ENCODE results near the gene ITPR2. TPM values are rescaled to one million over a fixed set of nuclear protein-coding genes. Genes with fewer than 3 reads are reported as not detected.

The ITPR2 gene
- total and polyA plus RNA-seq, 4 donors: 11.7 to 93.3 (median 35.4) TPM

- WGBS: 88% methylated on average over 1 of the region's 1 CpG
- no peak overlapping the region for H3K9ac ChIP-seq (ENCODE audit: low read depth in 1 of 2, low read length in 2 of 2)
- H3K4me3 ChIP-seq (ENCODE audit: low read depth in 1 of 3, low read length in 3 of 3): no peak overlapping the region
- TF ChIP-seq SP1 (IDR thresholded peaks at IDR 0.05) (no peak), ZBTB33 (IDR thresholded peaks at IDR 0.05) (no peak), TAF1 (conservative IDR thresholded peaks at IDR 0.05) (no peak), GABPA (IDR thresholded peaks at IDR 0.05 in 1 of 2, conservative IDR thresholded peaks at IDR 0.05 in 1 of 2) (no peak), FOXA2 (IDR thresholded peaks at IDR 0.05) (no peak), REST (IDR thresholded peaks at IDR 0.05) (no peak), JUND (IDR thresholded peaks at IDR 0.05) (no peak), FOXA1 (IDR thresholded peaks at IDR 0.05) (no peak), CTCF (IDR thresholded peaks at IDR 0.05; ENCODE audit: low read depth, low read length, missing input control) (no peak), ATF3 (IDR thresholded peaks at IDR 0.05) (no peak), HNF4G (IDR thresholded peaks at IDR 0.05) (no peak), RXRA (IDR thresholded peaks at IDR 0.05) (no peak), NR2F2 (IDR thresholded peaks at IDR 0.05) (no peak), MAX (IDR thresholded peaks at IDR 0.05) (no peak), YY1 (IDR thresholded peaks at IDR 0.05) (no peak), EGR1 (IDR thresholded peaks at IDR 0.05; ENCODE audit: low read depth in 2 of 2) (no peak), RAD21 (IDR thresholded peaks at IDR 0.05) (no peak)
- H3K36me3 ChIP-seq (ENCODE audit: control insufficient read depth in 4 of 4, insufficient read depth in 3 of 4, low read depth in 1 of 4, low read length in 3 of 4): peaks cover 0 to 10% (median 6%) of the 10 kb centered on the region in 4 donors
- DNase-seq (ENCODE audit: low spot score): no peak
- no peak overlapping the region for H3K27ac ChIP-seq (ENCODE audit: low read depth in 1 of 2, low read length in 2 of 2)
- no peaks in the 10 kb centered on the region for H3K9me3 ChIP-seq (ENCODE audit: control insufficient read depth in 4 of 4, low read length in 3 of 4)
- no peaks in the 10 kb centered on the region for H3K4me1 ChIP-seq (ENCODE audit: control insufficient read depth in 4 of 4, insufficient read depth in 4 of 4, low read length in 3 of 4)
- no peaks in the 10 kb centered on the region for H3K27me3 ChIP-seq (ENCODE audit: control insufficient read depth in 4 of 4, insufficient read depth in 4 of 4, low read length in 3 of 4)
These were observed 464.8 kb downstream of the ITPR2 start for GRCh38 chr12:26367991-26368730.
